ENCODE results near the gene FAM8A1. TPM values are rescaled to one million over a fixed set of nuclear protein-coding genes. Genes with fewer than 3 reads are reported as not detected.

FAM8A1 gene
- polyA plus RNA-seq, 1 experiment = 5.7 TPM

- H3K36me3 ChIP-seq (ENCODE audit: control insufficient read depth, insufficient read depth, low read length) = peaks cover 6% of the 10 kb centered on the region
- H3K27me3 ChIP-seq (ENCODE audit: control insufficient read depth, insufficient read depth, low read length) = no peaks in the 10 kb centered on the region
- CTCF ChIA-PET = interaction anchor here (0.8 to 0.9 kb wide), 2 partner anchors 21 to 24 kb away, joined by 3 read pairs; no protein-coding TSS in a partner anchor
- TF ChIP-seq CTCF (IDR thresholded peaks at IDR 0.05; ENCODE audit: insufficient read depth, low read depth, low read length) = no peak
- POLR2A ChIA-PET = no interaction called here
- no peak for DNase-seq (ENCODE audit: low read depth)
- H3K4me3 ChIP-seq (ENCODE audit: low read depth, low read length) = no peak overlapping the region
Measured at GRCh38 chr6:17629824-17630510, 29.9 kb downstream of the FAM8A1 start.

DNA sequence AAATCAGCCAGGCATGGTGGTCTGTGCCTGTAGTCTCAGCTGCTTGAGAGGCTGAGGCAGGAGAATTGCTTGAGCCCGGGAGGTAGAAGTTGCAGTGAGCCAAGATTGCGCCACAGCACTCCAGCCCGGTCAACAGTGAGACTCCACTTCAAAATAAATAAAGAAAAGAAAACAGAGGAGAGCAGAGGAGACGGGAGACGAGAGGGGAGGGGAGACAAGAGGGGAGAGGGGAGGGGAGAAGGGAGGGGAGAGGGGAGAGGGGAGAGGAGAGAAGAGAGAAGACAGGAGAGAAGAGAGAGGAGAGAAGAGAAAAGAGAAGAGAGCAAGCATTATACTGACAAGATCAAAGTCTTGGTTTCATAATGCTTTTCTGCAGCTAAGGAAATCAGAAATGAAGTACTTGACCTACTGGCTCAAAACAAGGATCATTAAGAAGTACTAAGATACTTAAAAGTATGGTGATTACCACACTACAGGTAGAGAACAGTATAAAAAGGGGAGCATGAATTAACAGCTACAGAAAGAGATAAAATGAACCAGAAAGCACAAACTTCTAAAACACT is 30.5 kb downstream of the FAM8A1 start:
- ChIA-PET CTCF (interaction anchor here (0.8 to 0.9 kb wide), 2 partner anchors 21 to 24 kb away, joined by 3 read pairs; no protein-coding TSS in a partner anchor), POLR2A (no interaction called here)
- TF ChIP-seq CTCF (IDR thresholded peaks at IDR 0.05; ENCODE audit: insufficient read depth, low read depth, low read length) = no peak
- Histone ChIP-seq H3K36me3 (ENCODE audit: control insufficient read depth, insufficient read depth, low read length) (peaks cover 6% of the 10 kb centered on the region), H3K27me3 (ENCODE audit: control insufficient read depth, insufficient read depth, low read length) (no peaks in the 10 kb centered on the region), H3K4me3 (ENCODE audit: low read depth, low read length) (no peak overlapping the region)
- no peak for DNase-seq (ENCODE audit: low read depth)

- POLR2A ChIA-PET = no interaction called here
- no peaks in the 10 kb centered on the region for H3K27me3 ChIP-seq (ENCODE audit: control insufficient read depth, insufficient read depth, low read length)
- peaks cover 6% of the 10 kb centered on the region for H3K36me3 ChIP-seq (ENCODE audit: control insufficient read depth, insufficient read depth, low read length)
- TF ChIP-seq CTCF (IDR thresholded peaks at IDR 0.05; ENCODE audit: insufficient read depth, low read depth, low read length) = no peak
- DNase-seq (ENCODE audit: low read depth) = no peak
- CTCF ChIA-PET = no interaction called here
- no peak overlapping the region for H3K4me3 ChIP-seq (ENCODE audit: low read depth, low read length)
Measured at GRCh38 chr6:17632934-17633333, 32.8 kb downstream of the FAM8A1 start.

DNA sequence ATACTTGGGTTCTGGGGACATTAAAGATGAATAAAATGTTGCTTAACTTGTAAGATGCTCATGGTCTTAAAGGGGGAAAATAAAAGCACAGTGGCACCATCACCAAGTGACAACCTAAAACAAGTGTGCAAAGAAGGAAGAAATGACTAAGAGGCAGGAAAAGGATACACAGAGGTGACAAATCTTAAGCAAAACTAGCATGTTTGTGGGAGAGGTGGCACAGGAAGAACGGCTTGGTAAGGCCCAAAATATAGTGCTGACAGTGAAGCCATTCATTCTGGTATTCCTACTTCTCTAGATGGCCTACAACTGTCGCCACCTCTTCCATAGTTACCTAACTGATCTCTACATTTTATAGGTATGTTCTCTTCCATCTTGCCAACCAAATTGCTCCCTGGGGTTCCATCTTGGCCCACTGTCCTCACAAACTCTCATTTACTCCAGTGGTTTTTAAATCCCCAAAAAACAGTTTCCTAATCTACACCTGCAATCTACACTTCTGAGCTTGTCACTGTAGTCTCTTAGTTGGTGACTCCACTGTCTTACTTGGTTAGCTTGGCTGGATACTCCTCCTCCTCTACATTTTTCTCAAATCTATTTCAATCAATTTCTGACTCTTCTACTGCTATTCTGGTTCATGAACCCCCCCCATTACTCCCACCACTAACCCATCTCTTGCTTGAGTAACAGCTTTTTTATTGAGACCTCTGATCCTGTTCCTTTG is 33.5 kb downstream of the FAM8A1 start:
- no peak for DNase-seq (ENCODE audit: low read depth)
- no peak for TF ChIP-seq CTCF (IDR thresholded peaks at IDR 0.05; ENCODE audit: insufficient read depth, low read depth, low read length)
- Histone ChIP-seq H3K27me3 (ENCODE audit: control insufficient read depth, insufficient read depth, low read length) (no peaks in the 10 kb centered on the region), H3K36me3 (ENCODE audit: control insufficient read depth, insufficient read depth, low read length) (peaks cover 5% of the 10 kb centered on the region), H3K4me3 (ENCODE audit: low read depth, low read length) (no peak overlapping the region)
- ChIA-PET POLR2A (interaction anchor here (0.5 kb wide), 1 partner anchor 464 kb away, joined by 9 read pairs; no protein-coding TSS in a partner anchor), CTCF (no interaction called here)

- POLR2A ChIA-PET = no interaction called here
- H3K4me3 ChIP-seq (ENCODE audit: low read depth, low read length) = no peak overlapping the region
- DNase-seq (ENCODE audit: low read depth) = no peak
- TF ChIP-seq CTCF (IDR thresholded peaks at IDR 0.05; ENCODE audit: insufficient read depth, low read depth, low read length) = no peak
- CTCF ChIA-PET = interaction anchor here (1.5 kb wide), 1 partner anchor 21 kb away, joined by 3 read pairs; no protein-coding TSS in a partner anchor
- peaks cover 4% of the 10 kb centered on the region for H3K36me3 ChIP-seq (ENCODE audit: control insufficient read depth, insufficient read depth, low read length)
- no peaks in the 10 kb centered on the region for H3K27me3 ChIP-seq (ENCODE audit: control insufficient read depth, insufficient read depth, low read length)
Measured at GRCh38 chr6:17635568-17635967, 35.5 kb downstream of the FAM8A1 start.

Measured in BJ (cell line).